GM21526 (cell line): ENCODE results near the gene EIF2A.

Source experiments
- ATAC-seq: cut with Tn5 transposase; IDR thresholded peaks from one replicate; pipeline ENCODE4 v1.9.1; 2021; ENCODE audit warnings: moderate library complexity; ENCODE audit not compliant: unreplicated experiment, low FRiP score

The EIF2A gene

GRCh38 chr3:150543128-150543527 is 3.5 kb upstream of the EIF2A start:
- no peak for ATAC-seq

- no peak for ATAC-seq
These were observed 3.1 kb upstream of the EIF2A start for GRCh38 chr3:150543531-150543930.

DNA sequence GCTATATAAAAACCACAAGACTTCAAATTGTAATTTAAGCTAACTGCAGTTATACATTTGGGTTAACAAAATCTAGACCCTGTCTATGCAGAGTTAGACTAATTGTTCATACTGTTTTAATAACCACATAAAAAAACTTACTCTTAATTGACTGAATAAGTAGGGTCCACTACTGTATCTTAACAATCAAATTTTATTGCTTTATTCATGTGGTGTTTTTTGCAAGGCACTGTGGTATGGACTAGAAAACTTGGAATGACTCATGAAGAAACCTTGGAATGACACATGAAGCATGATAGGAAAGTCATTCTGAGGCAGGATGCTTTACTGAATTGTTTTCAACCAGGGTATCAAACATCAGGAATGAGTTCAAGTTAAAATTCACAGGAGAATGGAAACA is 2.5 kb upstream of the EIF2A start:
- no peak for ATAC-seq

- ATAC-seq: no peak
These were observed 1.9 kb upstream of the EIF2A start for GRCh38 chr3:150544726-150545125.

DNA sequence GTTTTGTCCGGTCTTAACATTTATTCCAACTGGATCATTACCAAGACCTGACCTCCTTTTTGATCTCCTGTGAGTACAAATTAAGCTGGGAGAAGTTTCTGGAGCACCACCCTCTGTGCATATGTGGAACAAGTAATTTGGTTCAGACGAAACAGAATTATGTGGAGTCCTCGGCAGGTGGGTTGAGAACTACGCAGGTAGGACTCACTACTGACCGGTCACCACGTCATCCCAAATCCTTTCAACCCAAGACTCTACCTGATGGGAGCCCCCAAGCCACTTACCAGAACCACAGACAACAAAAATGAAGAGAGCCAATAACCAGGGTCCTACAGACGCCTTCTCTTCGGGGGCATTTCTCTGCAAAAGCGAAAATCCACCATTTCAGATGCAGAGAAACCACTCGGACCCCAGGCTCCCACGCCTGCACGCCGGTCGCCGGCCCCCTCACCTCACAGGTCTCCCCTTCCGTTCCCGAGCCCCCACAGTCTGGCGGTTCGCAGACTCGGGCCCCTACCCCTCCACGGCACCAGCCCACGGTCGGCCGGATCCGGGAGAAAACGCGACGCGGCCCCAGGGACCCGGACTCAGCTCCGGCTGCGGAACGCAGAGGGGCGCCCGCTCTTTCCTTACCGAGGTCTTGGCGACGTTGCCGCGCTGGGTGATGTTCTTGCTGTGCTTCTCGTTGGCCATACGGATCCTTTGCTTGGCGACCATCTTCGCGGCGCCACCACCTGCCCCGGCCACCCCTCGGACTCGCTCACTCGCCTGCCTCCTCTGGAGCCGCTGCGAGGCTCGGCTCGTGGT is 965 bp upstream of the EIF2A start:
- ATAC-seq: peak; percentile 9

GRCh38 chr3:150547045-150547741 is 606 bp downstream of the EIF2A start:
- no peak for ATAC-seq

GRCh38 chr3:150555859-150556436 is 9.4 kb downstream of the EIF2A start:
- ATAC-seq: no peak

GRCh38 chr3:150556792-150557191 is 10.2 kb downstream of the EIF2A start:
- ATAC-seq: no peak

DNA sequence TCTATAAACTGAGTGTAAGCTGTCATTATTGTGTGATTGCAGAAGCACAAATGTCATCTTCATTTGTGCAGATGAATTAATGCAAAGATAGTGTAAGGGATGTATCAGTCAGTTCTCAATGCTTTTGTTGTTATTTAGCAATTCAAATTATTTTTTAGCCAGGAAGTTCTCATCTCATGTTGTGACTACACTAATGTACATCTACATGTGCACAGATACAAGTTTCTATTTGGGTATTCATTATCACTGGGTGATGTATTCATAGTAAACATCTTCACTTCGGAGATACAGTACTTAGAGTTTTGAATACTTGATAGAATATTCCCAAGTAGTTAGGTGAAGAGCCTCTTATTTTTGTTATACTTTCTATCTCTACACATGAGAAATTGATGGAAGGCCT is 11.1 kb downstream of the EIF2A start:
- ATAC-seq: no peak

DNA sequence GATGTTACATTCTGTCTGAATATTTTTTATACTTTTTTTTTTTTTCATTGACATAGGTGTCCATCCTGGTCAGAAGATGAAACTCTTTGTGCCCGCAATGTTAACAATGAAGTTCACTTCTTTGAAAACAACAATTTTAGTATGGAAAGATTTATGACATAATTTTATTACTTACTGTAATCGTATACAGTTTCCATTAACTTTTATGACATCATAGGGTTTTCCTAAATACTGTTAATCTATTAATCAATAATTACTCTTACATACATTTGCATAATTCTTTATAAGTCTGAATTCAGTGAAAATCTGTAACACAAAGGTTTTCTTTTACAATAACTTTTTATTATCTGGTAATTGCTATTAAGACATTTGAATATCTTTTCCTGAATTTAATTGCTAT is 17.7 kb downstream of the EIF2A start:
- no peak for ATAC-seq

DNA sequence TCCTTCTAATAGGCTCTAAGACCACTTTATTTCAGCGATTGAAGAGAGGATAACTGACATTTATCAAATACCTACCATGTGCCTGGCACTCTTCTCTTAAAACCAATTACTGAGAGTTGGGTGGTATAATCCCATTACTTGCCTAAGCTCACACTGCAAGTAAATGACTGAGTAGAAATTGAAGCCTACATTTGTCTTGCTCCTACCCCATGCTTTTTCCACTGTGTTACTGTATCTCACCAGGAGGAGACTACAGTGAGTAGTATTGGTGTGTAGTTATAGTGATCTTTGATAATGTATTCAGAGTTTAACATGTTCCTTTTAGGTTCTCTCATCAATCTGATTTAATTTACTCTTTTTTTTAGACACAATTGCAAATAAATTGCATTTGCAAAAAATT is 20.7 kb downstream of the EIF2A start:
- no peak for ATAC-seq

GRCh38 chr3:150577855-150578254 is 31.3 kb downstream of the EIF2A start:
- ATAC-seq: no peak

DNA sequence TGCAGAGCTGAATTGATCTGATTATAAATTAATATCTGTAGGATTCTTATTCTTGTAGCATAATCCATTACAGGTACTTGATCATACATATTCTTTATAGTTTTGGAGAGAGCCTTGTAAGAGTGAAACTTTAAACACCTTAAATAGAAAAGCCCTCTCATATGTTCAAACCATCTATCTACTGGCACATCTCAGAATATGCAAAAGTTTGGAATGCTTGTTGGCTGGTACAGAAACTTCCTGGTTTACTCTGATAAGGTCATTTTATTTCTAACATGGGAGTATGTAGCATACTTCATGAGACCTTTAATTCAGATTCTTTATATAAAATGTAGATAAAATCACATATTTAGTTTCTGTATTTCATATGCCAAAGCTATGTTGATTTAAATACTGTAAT is 34.6 kb downstream of the EIF2A start:
- ATAC-seq: no peak

DNA sequence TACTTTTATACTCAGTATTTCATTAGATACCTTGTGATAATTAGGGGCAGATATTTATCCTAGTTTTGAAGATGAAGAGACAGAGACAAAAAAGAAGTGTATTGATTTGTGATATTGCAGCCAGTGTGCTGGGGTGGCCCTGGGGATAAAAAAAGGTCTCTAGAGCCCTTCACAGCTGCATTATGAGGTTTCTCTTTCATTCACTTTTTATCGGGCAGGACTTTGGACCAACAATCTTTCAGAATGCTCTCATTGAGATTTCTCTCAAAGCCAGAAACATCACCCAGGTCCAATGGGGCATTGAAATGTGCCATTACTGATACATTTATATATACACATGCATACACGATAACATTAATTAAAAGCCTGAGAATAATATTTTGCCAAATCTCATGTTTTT is 36.0 kb downstream of the EIF2A start:
- ATAC-seq: peak; percentile 68

- peak; percentile 54 for ATAC-seq
These were observed 36.4 kb downstream of the EIF2A start for GRCh38 chr3:150583028-150583427.

- ATAC-seq: no peak
These were observed 41.6 kb downstream of the EIF2A start for GRCh38 chr3:150588027-150588830.

- no peak for ATAC-seq
These were observed 43.2 kb downstream of the EIF2A start for GRCh38 chr3:150589759-150590158.

DNA sequence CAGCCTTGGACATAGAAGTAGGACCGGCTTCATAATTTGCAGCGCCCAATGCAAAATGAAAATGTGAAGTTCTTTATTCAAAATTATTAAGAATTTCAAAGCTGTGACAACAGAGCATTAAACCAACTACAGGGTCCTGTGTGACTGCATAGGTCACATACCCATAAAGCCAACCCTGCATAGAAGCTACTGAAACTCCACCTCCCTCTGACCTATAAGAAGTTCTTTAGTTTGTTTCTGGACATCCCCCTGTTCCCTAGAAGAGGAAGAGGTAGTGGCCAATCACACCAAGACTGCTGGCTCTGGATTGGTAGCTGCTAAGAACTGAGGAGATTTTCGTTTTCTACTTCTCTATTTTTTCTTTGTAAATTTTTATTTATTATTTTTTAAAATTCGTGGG is 47.6 kb downstream of the EIF2A start:
- no peak for ATAC-seq

DNA sequence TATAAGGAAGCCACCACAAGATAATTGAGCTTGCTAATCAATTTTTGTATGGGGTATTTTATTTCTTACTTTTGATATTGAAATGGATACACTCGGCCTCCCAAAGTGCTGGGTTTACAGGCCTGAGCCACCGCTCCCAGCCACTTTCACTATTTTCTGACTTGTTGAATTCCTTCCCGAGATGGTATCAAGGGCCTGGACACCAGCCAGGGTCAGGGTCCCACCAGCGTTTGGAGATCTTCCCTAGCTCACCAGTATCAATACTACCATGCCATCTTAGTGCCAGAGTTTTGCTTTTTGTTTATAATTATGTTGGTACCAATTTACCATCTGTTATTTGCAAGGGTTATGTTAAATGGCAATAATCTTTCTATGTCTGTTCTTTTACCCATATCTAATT is 51.1 kb downstream of the EIF2A start:
- no peak for ATAC-seq

DNA sequence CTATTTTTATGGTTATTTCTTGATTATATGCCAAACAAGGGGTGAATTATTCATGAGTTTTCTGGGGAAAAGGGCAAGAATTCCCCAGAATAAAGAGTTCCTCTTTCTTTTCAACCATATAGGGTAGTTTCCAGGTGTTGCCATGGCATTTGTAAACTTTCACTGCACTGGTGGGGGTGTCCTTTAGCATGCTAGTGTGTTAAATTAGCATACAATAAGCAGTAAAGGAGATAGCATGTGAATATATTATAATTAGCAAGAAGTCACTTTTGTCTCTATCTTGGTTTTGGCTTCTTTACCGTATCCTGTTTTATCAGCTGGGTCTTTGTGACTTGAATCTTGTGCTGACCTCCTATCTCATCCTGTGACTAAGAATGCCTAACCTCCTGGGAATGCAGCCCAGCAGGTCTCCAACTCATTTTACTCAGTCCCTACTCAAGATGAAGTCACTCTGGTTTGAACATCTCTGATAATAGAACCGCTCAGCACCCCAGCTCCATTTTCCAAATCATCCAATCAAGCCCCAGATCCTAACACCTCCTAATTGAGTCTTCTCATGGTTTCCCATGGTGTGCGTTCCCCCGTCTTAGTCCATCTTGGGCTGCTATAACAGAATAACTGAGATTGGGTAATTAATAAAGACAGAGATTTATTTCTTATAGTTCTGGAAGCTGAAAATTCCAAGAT is 53.2 kb downstream of the EIF2A start:
- ATAC-seq: no peak
